Right ventricle myocardium superior (tissue), 1 donor: ENCODE measurements around the gene TRIM62. TPM values are rescaled to one million over a fixed set of nuclear protein-coding genes. Genes with fewer than 3 reads are reported as not detected.

Source experiments
- total RNA-seq: library from RNA; stranded (reverse); fragmentation: NEBNext Ultra II Directional; extraction: Animal tissue kit (Norgen Biotek cat#: 25700); gene quantifications from one replicate; pipeline ENCODE4 v1.2.1, GENCODE V29; 2021
- donor health status: DM: no; HTN: yes; CAD: no; lungs with severe emphysema.

Gene TRIM62
- total RNA-seq, 1 donor from 2014 or later: 1.9 TPM

Other genes starting within 250 kb of the TRIM62 start
- gene RNF19B, start 217.2 kb downstream of the TRIM62 start, total RNA-seq: 14.3 TPM
- gene AK2, start 145.2 kb downstream of the TRIM62 start, total RNA-seq: 124 TPM
- gene AZIN2, start 100.9 kb downstream of the TRIM62 start, total RNA-seq: 1.9 TPM
- 30.1 TPM for gene ZNF362, start 74.4 kb upstream of the TRIM62 start, total RNA-seq
- not detected for gene A3GALT2, start 139.1 kb upstream of the TRIM62 start, total RNA-seq
- gene PHC2, start 249.1 kb upstream of the TRIM62 start, total RNA-seq: 105 TPM